ENCODE data around the gene PCDHB13. TPM values are rescaled to one million over a fixed set of nuclear protein-coding genes. Genes with fewer than 3 reads are reported as not detected.
"Not testable (repeated sequence)": the region's sequence is repeated elsewhere in the genome, so short reads cannot be mapped to it uniquely, and the experiment has no call there.

PCDHB13 gene
- total RNA-seq, 4 donors from 2014 or later, result 8.2 to 9.8 (median 9.2) TPM

DNA sequence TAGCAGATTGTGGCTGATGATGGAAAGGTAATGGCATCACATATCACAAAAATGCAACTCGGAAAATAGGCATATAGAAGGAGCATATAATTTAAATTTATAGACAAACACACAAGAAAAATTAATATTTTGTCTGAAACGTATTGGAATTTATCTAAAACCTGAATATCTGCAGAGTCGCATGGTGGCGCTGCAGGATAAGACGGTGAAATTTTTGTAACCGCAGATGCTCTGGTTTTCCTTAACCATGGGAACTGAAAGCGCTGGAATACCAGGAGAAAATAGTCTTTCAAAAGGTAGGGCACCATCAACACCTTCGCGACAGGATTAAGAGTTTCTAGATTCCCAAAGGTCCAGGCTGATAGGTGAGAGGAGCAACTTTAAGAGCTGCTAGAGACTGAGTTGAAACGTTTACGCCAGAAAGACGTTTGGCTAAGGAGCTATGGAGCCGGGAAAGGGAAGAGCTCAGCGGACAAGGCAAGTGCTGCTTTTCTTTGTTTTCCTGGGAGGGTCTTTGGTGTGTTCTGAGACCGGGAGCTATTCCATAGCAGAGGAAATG is 20.5 kb downstream of the PCDHB13 start:
- TF ChIP-seq POLR2A (IDR thresholded peaks at IDR 0.05), result no peak
- no peak for TF ChIP-seq EP300 (IDR thresholded peaks at IDR 0.05)
- TF ChIP-seq, protein P1, sequence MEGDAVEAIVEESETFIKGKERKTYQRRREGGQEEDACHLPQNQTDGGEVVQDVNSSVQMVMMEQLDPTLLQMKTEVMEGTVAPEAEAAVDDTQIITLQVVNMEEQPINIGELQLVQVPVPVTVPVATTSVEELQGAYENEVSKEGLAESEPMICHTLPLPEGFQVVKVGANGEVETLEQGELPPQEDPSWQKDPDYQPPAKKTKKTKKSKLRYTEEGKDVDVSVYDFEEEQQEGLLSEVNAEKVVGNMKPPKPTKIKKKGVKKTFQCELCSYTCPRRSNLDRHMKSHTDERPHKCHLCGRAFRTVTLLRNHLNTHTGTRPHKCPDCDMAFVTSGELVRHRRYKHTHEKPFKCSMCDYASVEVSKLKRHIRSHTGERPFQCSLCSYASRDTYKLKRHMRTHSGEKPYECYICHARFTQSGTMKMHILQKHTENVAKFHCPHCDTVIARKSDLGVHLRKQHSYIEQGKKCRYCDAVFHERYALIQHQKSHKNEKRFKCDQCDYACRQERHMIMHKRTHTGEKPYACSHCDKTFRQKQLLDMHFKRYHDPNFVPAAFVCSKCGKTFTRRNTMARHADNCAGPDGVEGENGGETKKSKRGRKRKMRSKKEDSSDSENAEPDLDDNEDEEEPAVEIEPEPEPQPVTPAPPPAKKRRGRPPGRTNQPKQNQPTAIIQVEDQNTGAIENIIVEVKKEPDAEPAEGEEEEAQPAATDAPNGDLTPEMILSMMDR (IDR thresholded peaks at IDR 0.05), result no peak
- WGBS, 2 donors, result 6 to 11% methylated on average over 15 of the region's 15 CpGs

DNA sequence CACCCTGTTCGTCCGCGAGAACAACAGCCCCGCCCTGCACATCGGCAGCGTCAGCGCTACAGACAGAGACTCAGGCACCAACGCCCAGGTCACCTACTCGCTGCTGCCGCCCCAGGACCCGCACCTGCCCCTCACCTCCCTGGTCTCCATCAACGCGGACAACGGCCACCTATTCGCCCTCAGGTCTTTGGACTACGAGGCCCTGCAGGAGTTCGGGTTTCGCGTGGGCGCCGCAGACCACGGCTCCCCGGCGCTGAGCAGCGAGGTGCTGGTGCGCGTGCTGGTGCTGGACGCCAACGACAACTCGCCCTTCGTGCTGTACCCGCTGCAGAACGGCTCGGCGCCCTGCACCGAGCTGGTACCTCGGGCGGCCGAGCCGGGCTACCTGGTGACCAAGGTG is 22.2 kb downstream of the PCDHB13 start:
- not testable (repeated sequence) for H3K27me3 ChIP-seq; H3K4me1 ChIP-seq; DNase-seq (ENCODE audit: low spot score in 2 of 2); H3K4me3 ChIP-seq; H3K36me3 ChIP-seq; H3K27ac ChIP-seq
- 30 to 39% methylated on average over 17 to 22 of the region's 40 CpGs for WGBS, 2 donors
- peaks cover 4 to 100% (median 55%) of the 10 kb centered on the region in 4 donors for H3K9me3 ChIP-seq

More for the DNA sequence above, 20.5 kb downstream of the PCDHB13 start:
- Histone ChIP-seq H3K4me1 (no peaks in the 10 kb centered on the region), H3K27ac (no peak overlapping the region), H3K4me3 (peak overlapping the region in 1 of 4 donors; percentile 9), H3K9me3 (peaks cover 4 to 96% (median 48%) of the 10 kb centered on the region in 4 donors), H3K36me3 (peaks cover 0 to 10% (median 0%) of the 10 kb centered on the region in 3 donors), H3K27me3 (no peaks in the 10 kb centered on the region)
- no peak for DNase-seq (ENCODE audit: low spot score in 2 of 2)

DNA sequence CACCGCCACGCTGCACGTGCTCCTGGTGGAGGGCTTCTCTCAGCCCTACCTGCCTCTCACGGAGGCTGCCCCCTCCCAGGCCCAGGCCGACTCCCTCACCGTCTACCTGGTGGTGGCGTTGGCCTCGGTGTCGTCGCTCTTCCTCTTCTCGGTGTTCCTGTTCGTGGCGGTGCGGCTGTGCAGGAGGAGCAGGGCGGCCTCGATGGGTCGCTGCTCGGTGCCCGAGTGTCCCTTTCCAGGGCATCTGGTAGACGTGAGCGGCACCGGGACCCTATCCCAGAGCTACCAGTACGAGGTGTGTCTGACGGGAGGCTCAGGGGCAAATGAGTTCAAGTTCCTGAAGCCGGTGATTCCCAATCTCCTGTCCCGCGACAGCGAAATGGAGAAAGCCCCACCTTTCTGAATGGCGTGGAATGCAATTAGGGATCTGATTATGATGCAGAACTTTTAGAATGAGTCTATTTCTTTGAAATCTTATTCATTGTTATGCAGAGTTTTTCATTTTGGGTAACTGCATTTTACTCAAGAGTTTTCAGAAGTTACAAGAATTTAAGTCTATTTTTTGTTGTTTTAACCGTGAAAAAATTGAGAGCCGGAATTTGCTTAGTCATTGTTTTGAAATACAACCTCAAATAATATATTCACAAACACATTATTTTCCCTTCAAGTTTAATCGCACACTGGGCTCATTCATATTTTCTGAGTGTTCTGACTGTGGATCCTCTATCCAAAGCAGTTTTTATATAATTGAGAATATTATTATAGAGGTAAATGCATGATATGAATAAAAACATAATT is 23.0 kb downstream of the PCDHB13 start:
- Histone ChIP-seq H3K27me3 (no peaks in the 10 kb centered on the region), H3K4me3 (no peak overlapping the region), H3K9me3 (peaks cover 4 to 100% (median 57%) of the 10 kb centered on the region in 4 donors), H3K36me3 (peaks cover 0 to 10% (median 0%) of the 10 kb centered on the region in 3 donors), H3K27ac (no peak overlapping the region), H3K4me1 (no peaks in the 10 kb centered on the region)
- TF ChIP-seq POLR2A (IDR thresholded peaks at IDR 0.05) (no peak), EP300 (IDR thresholded peaks at IDR 0.05) (no peak)
- TF ChIP-seq, protein P1 (IDR thresholded peaks at IDR 0.05), result no peak
- WGBS, 2 donors, result 26 to 29% methylated on average over 29 to 32 of the region's 32 CpGs
- DNase-seq (ENCODE audit: low spot score in 2 of 2), result no peak

DNA sequence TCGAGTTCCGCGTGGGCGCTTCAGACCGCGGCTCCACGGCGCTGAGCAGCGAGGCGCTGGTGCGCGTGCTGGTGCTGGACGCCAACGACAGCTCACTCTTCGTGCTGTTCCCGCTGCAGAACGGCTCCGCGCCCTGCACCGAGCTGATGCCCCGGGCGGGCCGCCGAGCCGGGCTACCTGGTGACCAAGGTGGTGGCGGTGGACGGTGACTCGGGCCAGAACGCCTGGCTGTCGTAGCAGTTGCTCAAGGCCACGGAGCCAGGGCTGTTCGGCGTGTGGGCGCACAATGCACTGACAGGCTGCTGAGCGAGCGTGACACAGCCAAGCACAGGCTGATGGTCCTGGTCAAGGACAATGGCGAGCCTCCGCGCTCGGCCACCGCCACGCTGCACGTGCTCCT is 27.8 kb downstream of the PCDHB13 start:
- no peak for DNase-seq (ENCODE audit: low spot score in 2 of 2)
- 9 to 25% methylated on average over 9 to 15 of the region's 43 CpGs for WGBS, 2 donors

DNA sequence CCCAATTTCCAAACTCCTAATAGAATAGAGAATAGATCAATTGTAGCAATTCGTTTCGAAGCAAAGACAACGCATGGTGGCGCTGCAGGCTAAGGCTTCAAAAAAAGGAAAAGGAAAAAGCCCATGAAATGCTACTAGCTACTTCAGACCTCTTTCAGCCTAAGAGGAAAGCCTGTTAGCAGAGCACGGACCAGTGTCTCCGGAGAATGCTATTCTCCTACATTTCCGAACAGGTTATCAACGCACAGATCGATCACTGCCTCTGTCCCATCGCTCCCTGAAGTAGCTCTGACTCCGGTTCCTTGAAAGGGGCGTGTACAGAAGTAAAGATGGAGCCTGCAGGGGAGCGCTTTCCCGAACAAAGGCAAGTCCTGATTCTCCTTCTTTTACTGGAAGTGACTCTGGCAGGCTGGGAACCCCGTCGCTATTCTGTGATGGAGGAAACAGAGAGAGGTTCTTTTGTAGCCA is 31.6 kb downstream of the PCDHB13 start, which contains the start of gene PCDHB15:
TSS of gene PCDHB15 (plus strand) at position 146 of the 468 bp plus-strand sequence. CDS start at position 330, 184 bp downstream.
- TF ChIP-seq EP300 (IDR thresholded peaks at IDR 0.05) (no peak), POLR2A (IDR thresholded peaks at IDR 0.05) (no peak)
- TF ChIP-seq, protein P1 (IDR thresholded peaks at IDR 0.05), result peak in 3 of 5 experiments; percentile 7 to 33 (median 22)
- no peaks in the 10 kb centered on the region for H3K27me3 ChIP-seq
- H3K27ac ChIP-seq, result no peak within 1 kb of the TSS
- peak within 1 kb of the TSS in 1 of 4 donors; percentile 16 for H3K4me3 ChIP-seq
- H3K4me1 ChIP-seq, result no peaks in the 10 kb centered on the region
- DNase-seq (ENCODE audit: low spot score in 2 of 2), result no peak
- H3K36me3 ChIP-seq, result peaks cover 0 to 38% (median 0%) of the 10 kb centered on the region in 3 donors
- H3K9me3 ChIP-seq, result peaks cover 0 to 100% (median 59%) of the 10 kb centered on the region in 4 donors
- 9 to 12% methylated on average over 16 of the region's 16 CpGs for WGBS, 2 donors

More for the DNA sequence above, 27.8 kb downstream of the PCDHB13 start:
- no peaks in the 10 kb centered on the region for H3K4me1 ChIP-seq
- H3K4me3 ChIP-seq, result no peak overlapping the region
- H3K36me3 ChIP-seq, result peaks cover 0 to 9% (median 0%) of the 10 kb centered on the region in 3 donors
- peaks cover 0 to 100% (median 59%) of the 10 kb centered on the region in 4 donors for H3K9me3 ChIP-seq
- no peaks in the 10 kb centered on the region for H3K27me3 ChIP-seq
- no peak overlapping the region for H3K27ac ChIP-seq
- TF ChIP-seq, protein P1 (IDR thresholded peaks at IDR 0.05), result no peak
- TF ChIP-seq EP300 (IDR thresholded peaks at IDR 0.05), result no peak
- no peak for TF ChIP-seq POLR2A (IDR thresholded peaks at IDR 0.05)

DNA sequence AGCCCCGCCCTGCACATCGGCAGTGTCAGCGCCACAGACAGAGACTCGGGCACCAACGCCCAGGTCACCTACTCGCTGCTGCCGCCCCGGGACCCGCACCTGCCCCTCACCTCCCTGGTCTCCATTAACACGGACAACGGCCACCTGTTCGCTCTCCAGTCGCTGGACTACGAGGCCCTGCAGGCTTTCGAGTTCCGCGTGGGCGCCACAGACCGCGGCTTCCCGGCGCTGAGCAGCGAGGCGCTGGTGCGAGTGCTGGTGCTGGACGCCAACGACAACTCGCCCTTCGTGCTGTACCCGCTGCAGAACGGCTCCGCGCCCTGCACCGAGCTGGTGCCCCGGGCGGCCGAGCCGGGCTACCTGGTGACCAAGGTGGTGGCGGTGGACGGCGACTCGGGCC is 33.3 kb downstream of the PCDHB13 start:
- H3K4me1 ChIP-seq; H3K4me3 ChIP-seq; DNase-seq (ENCODE audit: low spot score in 2 of 2); H3K27ac ChIP-seq; H3K27me3 ChIP-seq: not testable (repeated sequence)
- peaks cover 0 to 49% (median 0%) of the 10 kb centered on the region in 3 donors for H3K36me3 ChIP-seq
- WGBS, 2 donors, result 44 to 52% methylated on average over 12 to 16 of the region's 42 CpGs
- peaks cover 0 to 100% (median 58%) of the 10 kb centered on the region in 4 donors for H3K9me3 ChIP-seq

DNA sequence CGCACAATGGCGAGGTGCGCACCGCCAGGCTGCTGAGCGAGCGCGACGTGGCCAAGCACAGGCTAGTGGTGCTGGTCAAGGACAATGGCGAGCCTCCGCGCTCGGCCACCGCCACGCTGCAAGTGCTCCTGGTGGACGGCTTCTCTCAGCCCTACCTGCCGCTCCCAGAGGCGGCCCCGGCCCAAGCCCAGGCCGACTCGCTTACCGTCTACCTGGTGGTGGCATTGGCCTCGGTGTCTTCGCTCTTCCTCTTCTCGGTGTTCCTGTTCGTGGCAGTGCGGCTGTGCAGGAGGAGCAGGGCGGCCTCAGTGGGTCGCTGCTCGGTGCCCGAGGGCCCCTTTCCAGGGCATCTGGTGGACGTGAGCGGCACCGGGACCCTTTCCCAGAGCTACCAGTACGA is 33.7 kb downstream of the PCDHB13 start:
- Histone ChIP-seq H3K9me3 (peaks cover 0 to 100% (median 57%) of the 10 kb centered on the region in 4 donors), H3K36me3 (peaks cover 0 to 49% (median 0%) of the 10 kb centered on the region in 3 donors)
- DNase-seq (ENCODE audit: low spot score in 2 of 2); H3K4me3 ChIP-seq; H3K4me1 ChIP-seq; H3K27me3 ChIP-seq; H3K27ac ChIP-seq: not testable (repeated sequence)
- 55 to 58% methylated on average over 20 to 32 of the region's 34 CpGs for WGBS, 2 donors
